Effector memory CD4-positive, alpha-beta T cell (primary cell): ENCODE data around the gene KAZALD1.
A peak's percentile ranks its signal among the peaks of the same experiment; 100 is the strongest.

Experiments used
- DNase-seq, 3 donors: peaks; one replicate each; pipeline ENCODE4 v3.0.0-alpha.2; 2020
- H3K27ac ChIP-seq: 2 replicates; pipeline ENCODE4 v1.7.0; 2013; ENCODE audit warnings: mild to moderate bottlenecking, low read length, moderate library complexity; ENCODE audit not compliant: insufficient read depth, poor library complexity, severe bottlenecking
- H3K27me3 ChIP-seq: replicated peaks from 2 replicates; pipeline ENCODE4 v1.7.0; 2013; ENCODE audit warnings: mild to moderate bottlenecking, low read length; ENCODE audit not compliant: insufficient read depth, control insufficient read depth, poor library complexity, severe bottlenecking
- H3K36me3 ChIP-seq: 2 replicates; pipeline ENCODE4 v1.7.0; 2013; ENCODE audit warnings: mild to moderate bottlenecking, low read length, moderate library complexity; ENCODE audit not compliant: control insufficient read depth, insufficient read depth
- H3K4me1 ChIP-seq: 2 replicates; pipeline ENCODE4 v1.7.0; 2013; ENCODE audit warnings: low read length, mild to moderate bottlenecking; ENCODE audit not compliant: control insufficient read depth, insufficient read depth, poor library complexity, severe bottlenecking
- H3K4me3 ChIP-seq: 2 replicates; pipeline ENCODE4 v1.7.0; 2013; ENCODE audit warnings: low read length, low read depth, mild to moderate bottlenecking; ENCODE audit not compliant: insufficient read depth, poor library complexity, severe bottlenecking
- H3K9me3 ChIP-seq: 2 replicates; pipeline ENCODE4 v1.7.0; 2013; ENCODE audit warnings: mild to moderate bottlenecking, low read length, moderate library complexity; ENCODE audit not compliant: control insufficient read depth

The KAZALD1 gene

GRCh38 chr10:101066146-101066895 lies 4.5 kb downstream of the KAZALD1 start:
- Histone ChIP-seq H3K4me1 (peaks cover 40% of the 10 kb centered on the region), H3K36me3 (no peaks in the 10 kb centered on the region), H3K27me3 (peaks cover 34% of the 10 kb centered on the region), H3K27ac (no peak overlapping the region), H3K9me3 (no peaks in the 10 kb centered on the region), H3K4me3 (peak overlapping the region; percentile 19)
- peak; percentile 8 to 29 (median 25) for DNase-seq

GRCh38 chr10:101066896-101067355 lies 5.1 kb downstream of the KAZALD1 start:
- Histone ChIP-seq H3K4me3 (peak overlapping the region; percentile 60), H3K27ac (no peak overlapping the region), H3K27me3 (peaks cover 34% of the 10 kb centered on the region), H3K9me3 (no peaks in the 10 kb centered on the region), H3K4me1 (peaks cover 34% of the 10 kb centered on the region), H3K36me3 (no peaks in the 10 kb centered on the region)
- no peak for DNase-seq

GRCh38 chr10:101067356-101068083 lies 5.7 kb downstream of the KAZALD1 start:
- no peak overlapping the region for H3K27ac ChIP-seq
- H3K4me1 ChIP-seq, result peaks cover 28% of the 10 kb centered on the region
- H3K27me3 ChIP-seq, result peaks cover 34% of the 10 kb centered on the region

GRCh38 chr10:101069441-101069840 lies 7.7 kb downstream of the KAZALD1 start:
- no peak for DNase-seq
- H3K36me3 ChIP-seq, result no peaks in the 10 kb centered on the region
- no peaks in the 10 kb centered on the region for H3K9me3 ChIP-seq
- H3K4me1 ChIP-seq, result peaks cover 17% of the 10 kb centered on the region
- H3K27ac ChIP-seq, result no peak overlapping the region
- peaks cover 23% of the 10 kb centered on the region for H3K27me3 ChIP-seq
- no peak overlapping the region for H3K4me3 ChIP-seq

More at GRCh38 chr10:101067356-101068083, 5.7 kb downstream of the KAZALD1 start:
- Histone ChIP-seq H3K36me3 (no peaks in the 10 kb centered on the region), H3K9me3 (no peaks in the 10 kb centered on the region), H3K4me3 (peak overlapping the region; percentile 60)
- DNase-seq, result peak; percentile 57 to 67 (median 61)

GRCh38 chr10:101070098-101070497 lies 8.3 kb downstream of the KAZALD1 start:
- H3K4me3 ChIP-seq, result no peak overlapping the region
- peaks cover 17% of the 10 kb centered on the region for H3K4me1 ChIP-seq
- DNase-seq, result no peak
- H3K36me3 ChIP-seq, result no peaks in the 10 kb centered on the region
- no peaks in the 10 kb centered on the region for H3K9me3 ChIP-seq
- H3K27ac ChIP-seq, result no peak overlapping the region
- H3K27me3 ChIP-seq, result peaks cover 18% of the 10 kb centered on the region

- no peaks in the 10 kb centered on the region for H3K9me3 ChIP-seq
- peaks cover 15% of the 10 kb centered on the region for H3K27me3 ChIP-seq
- H3K36me3 ChIP-seq, result no peaks in the 10 kb centered on the region
- no peak for DNase-seq
- H3K4me3 ChIP-seq, result no peak overlapping the region
- no peak overlapping the region for H3K27ac ChIP-seq
- peaks cover 12% of the 10 kb centered on the region for H3K4me1 ChIP-seq
Observed at GRCh38 chr10:101071267-101071884, 9.6 kb downstream of the KAZALD1 start.

- no peak for DNase-seq
- peaks cover 6% of the 10 kb centered on the region for H3K4me1 ChIP-seq
- H3K36me3 ChIP-seq, result no peaks in the 10 kb centered on the region
- H3K4me3 ChIP-seq, result no peak overlapping the region
- H3K27me3 ChIP-seq, result peaks cover 10% of the 10 kb centered on the region
- H3K9me3 ChIP-seq, result no peaks in the 10 kb centered on the region
- no peak overlapping the region for H3K27ac ChIP-seq
Observed at GRCh38 chr10:101071885-101072433, 10.2 kb downstream of the KAZALD1 start.

- Histone ChIP-seq H3K27me3 (peaks cover 4% of the 10 kb centered on the region), H3K27ac (no peak overlapping the region), H3K4me1 (no peaks in the 10 kb centered on the region), H3K4me3 (no peak overlapping the region), H3K9me3 (no peaks in the 10 kb centered on the region), H3K36me3 (no peaks in the 10 kb centered on the region)
- no peak for DNase-seq
Observed at GRCh38 chr10:101072923-101073322, 11.1 kb downstream of the KAZALD1 start.

- DNase-seq, result no peak
- H3K36me3 ChIP-seq, result no peaks in the 10 kb centered on the region
- H3K4me3 ChIP-seq, result no peak overlapping the region
- H3K27me3 ChIP-seq, result peaks cover 4% of the 10 kb centered on the region
- no peaks in the 10 kb centered on the region for H3K9me3 ChIP-seq
- H3K4me1 ChIP-seq, result no peaks in the 10 kb centered on the region
- no peak overlapping the region for H3K27ac ChIP-seq
Observed at GRCh38 chr10:101073631-101074030, 11.8 kb downstream of the KAZALD1 start.
